Esophagus squamous epithelium (tissue), 4 donors: Measurements from ENCODE around the gene ALDH16A1.

Experiments
- CTCF ChIP-seq, 6 experiments: fragments of 450-650 bp in 4 of 6; fragments of 200-600 bp in 2 of 6; sonication (generic) in 2 of 6; IDR thresholded peaks; one replicate each; pipeline ENCODE4 v1.5.1; 2016 to 2019; ENCODE audit warnings: antibody characterized with exemption in 6 of 6, mild to moderate bottlenecking in 4 of 6, moderate library complexity in 4 of 6
- POLR2A ChIP-seq, 4 donors: fragments of 450-650 bp; IDR thresholded peaks; one replicate each; pipeline ENCODE4 v1.6.1; 2017; ENCODE audit warnings: antibody characterized with exemption in 4 of 4, mild to moderate bottlenecking in 4 of 4, moderate library complexity in 3 of 4

DNA sequence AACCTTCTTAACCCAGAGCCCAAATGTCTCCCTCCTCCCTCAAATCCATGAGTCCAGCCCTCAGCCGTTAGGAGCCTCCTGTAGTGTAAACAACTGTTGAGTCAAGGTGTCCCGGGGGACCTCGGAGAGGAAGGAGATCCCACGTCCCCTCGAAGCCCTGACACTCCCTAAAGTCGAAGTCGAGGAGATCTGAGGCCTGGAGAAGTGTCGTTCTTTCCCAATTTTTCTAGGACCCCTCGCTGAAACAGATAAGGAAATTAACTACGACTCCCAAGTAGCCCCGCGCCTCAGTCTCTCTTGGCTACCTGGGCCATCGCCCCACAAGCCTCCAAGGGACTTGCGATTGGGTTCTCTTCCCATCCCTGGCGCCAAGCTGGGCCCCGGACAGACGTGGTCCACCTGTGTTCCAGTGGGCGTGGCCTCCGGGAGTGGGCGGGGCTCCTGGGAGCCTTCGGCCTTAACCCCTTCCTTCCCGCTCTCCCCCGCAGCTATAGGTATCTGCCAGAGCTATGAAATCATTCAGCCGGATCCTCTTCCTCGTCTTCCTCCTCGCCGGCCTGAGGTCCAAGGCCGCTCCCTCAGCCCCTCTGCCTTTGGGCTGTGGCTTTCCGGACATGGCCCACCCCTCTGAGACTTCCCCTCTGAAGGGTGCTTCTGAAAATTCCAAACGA, 27.0 kb upstream of the ALDH16A1 start:
- no peak for TF ChIP-seq CTCF (IDR thresholded peaks at IDR 0.05)
- no peak for TF ChIP-seq POLR2A (IDR thresholded peaks at IDR 0.05)
